ENCODE data around the gene CCDC47.

Gene CCDC47

DNA sequence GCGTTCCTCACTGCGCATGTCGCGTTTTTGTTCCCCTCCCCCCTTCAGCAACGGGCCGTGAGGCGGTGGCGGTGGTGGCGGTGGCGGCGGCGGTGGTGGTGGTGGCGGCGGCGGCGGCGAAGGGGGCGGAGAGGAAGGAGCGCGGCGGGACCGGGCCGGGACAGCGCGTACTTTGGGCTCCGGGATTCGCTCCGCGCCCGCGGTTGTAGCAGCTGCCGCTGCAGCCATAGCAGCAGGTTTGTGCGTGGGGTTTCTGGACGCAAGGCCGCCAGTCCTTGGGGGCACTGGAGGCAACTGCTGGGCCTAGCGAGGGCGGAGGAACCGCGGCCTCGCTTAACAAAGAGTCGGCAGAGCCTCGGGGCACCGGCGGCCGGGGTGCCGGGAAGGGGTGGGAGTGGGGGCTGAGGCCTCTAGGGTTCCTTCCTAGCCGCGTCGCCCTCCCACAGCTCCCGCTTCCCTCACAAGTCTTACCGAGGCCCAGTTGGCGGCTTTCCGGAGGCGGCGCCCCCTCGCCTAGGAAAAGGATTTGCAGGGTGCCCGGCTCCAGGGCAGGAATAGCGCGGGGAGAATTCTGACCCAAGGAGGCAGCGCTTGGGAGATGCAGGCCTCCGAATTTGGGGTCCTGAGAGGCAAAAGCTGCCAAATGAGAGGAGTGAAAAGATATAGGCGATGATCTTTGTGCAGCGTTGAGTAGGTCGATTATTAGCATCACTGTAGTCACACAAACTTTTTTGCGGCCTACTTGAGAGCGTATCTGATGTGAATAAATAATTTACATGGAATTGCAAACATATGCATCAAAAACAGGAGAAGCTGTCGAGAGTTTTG, 958 bp upstream of the CCDC47 start, which contains the start of gene DDX42:
Gene DDX42, plus strand, starts transcription at position 30 of the 828 bp plus-strand sequence. CDS start 12,880 bp downstream, outside the sequence.
- DNase-seq (ENCODE audit: low spot score in 2 of 2) (no peak), ATAC-seq (replicated peaks; ENCODE audit: extremely low read depth, poor library complexity, severe bottlenecking) (peak; percentile 17)
- peaks cover 36% of the 10 kb centered on the region for H3K36me3 Mint-ChIP-seq (ENCODE audit: insufficient read depth)
- no peaks in the 10 kb centered on the region for H3K9me3 Mint-ChIP-seq
- H3K27ac Mint-ChIP-seq (ENCODE audit: low read depth) = peak within 1 kb of the TSS; percentile 97
- peak within 1 kb of the TSS; percentile 99 for H3K4me3 Mint-ChIP-seq
- H3K27me3 Mint-ChIP-seq = no peaks in the 10 kb centered on the region
- H3K4me1 Mint-ChIP-seq = peaks cover 58% of the 10 kb centered on the region

DNA sequence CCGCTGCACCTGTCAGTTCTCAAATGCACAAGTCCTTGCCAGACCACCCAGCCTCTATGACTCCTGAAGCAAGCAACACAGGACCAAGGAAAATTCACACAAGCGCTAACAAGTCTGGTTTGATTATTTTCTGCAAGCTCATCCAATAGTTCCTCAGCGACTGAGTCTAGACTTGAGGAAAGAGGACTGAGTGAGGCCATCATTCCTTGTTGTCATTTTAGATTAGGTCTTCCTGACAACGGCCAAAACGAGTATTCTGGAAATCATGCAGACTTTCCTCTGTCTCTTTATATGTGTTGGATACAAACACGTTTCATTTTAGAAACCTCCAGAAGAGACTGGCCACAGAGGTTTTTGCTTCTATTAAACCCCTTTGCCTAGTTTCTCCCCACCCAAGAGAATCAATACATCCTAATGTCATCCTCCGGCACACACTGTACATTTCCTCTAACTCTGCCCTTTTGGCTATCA, 561 bp downstream of the CCDC47 start:
- Mint-ChIP-seq H3K27me3 (no peaks in the 10 kb centered on the region), H3K9me3 (no peaks in the 10 kb centered on the region), H3K27ac (ENCODE audit: low read depth) (peak overlapping the region; percentile 97), H3K36me3 (ENCODE audit: insufficient read depth) (peaks cover 32% of the 10 kb centered on the region), H3K4me1 (peaks cover 56% of the 10 kb centered on the region), H3K4me3 (peak overlapping the region; percentile 99)
- DNase-seq (ENCODE audit: low spot score in 2 of 2) = no peak
- ATAC-seq (replicated peaks; ENCODE audit: extremely low read depth, poor library complexity, severe bottlenecking) = no peak

- H3K27ac Mint-ChIP-seq (ENCODE audit: low read depth) = no peak overlapping the region
- H3K4me1 Mint-ChIP-seq = peaks cover 50% of the 10 kb centered on the region
- ATAC-seq (replicated peaks; ENCODE audit: extremely low read depth, poor library complexity, severe bottlenecking) (no peak), DNase-seq (ENCODE audit: low spot score in 2 of 2) (no peak)
- no peaks in the 10 kb centered on the region for H3K9me3 Mint-ChIP-seq
- no peak overlapping the region for H3K4me3 Mint-ChIP-seq
- H3K36me3 Mint-ChIP-seq (ENCODE audit: insufficient read depth) = peaks cover 34% of the 10 kb centered on the region
- H3K27me3 Mint-ChIP-seq = no peaks in the 10 kb centered on the region
These were observed 5.0 kb downstream of the CCDC47 start for GRCh38 chr17:63768433-63768832.

DNA sequence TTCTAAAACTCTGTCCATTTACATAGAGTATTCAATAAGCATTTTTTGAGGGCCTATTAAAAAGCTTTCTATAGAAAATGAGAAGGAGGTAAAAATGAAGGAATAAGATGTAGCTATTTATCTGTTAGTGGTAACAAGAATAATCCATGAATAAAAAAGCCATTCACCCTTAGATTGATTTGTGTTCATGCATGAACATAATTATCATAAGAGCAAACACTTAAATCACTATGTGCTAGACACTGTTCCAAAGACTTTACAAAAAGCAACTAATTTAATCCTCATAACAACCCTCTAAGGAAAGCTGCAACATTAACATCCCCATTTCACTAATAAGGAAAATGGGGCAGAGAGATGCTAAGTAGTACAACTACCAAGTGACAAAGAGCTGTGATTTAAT, 6.6 kb downstream of the CCDC47 start:
- Mint-ChIP-seq H3K4me3 (no peak overlapping the region), H3K4me1 (peaks cover 38% of the 10 kb centered on the region), H3K9me3 (no peaks in the 10 kb centered on the region), H3K27ac (ENCODE audit: low read depth) (no peak overlapping the region), H3K27me3 (no peaks in the 10 kb centered on the region), H3K36me3 (ENCODE audit: insufficient read depth) (peaks cover 42% of the 10 kb centered on the region)
- DNase-seq (ENCODE audit: low spot score in 2 of 2) (no peak), ATAC-seq (replicated peaks; ENCODE audit: extremely low read depth, poor library complexity, severe bottlenecking) (no peak)

GRCh38 chr17:63764716-63765115, 8.7 kb downstream of the CCDC47 start:
- no peaks in the 10 kb centered on the region for H3K9me3 Mint-ChIP-seq
- H3K36me3 Mint-ChIP-seq (ENCODE audit: insufficient read depth) = peaks cover 57% of the 10 kb centered on the region
- no peak overlapping the region for H3K4me3 Mint-ChIP-seq
- ATAC-seq (replicated peaks; ENCODE audit: extremely low read depth, poor library complexity, severe bottlenecking) = no peak
- DNase-seq (ENCODE audit: low spot score in 2 of 2) = no peak
- H3K4me1 Mint-ChIP-seq = peaks cover 28% of the 10 kb centered on the region
- H3K27ac Mint-ChIP-seq (ENCODE audit: low read depth) = no peak overlapping the region
- no peaks in the 10 kb centered on the region for H3K27me3 Mint-ChIP-seq

DNA sequence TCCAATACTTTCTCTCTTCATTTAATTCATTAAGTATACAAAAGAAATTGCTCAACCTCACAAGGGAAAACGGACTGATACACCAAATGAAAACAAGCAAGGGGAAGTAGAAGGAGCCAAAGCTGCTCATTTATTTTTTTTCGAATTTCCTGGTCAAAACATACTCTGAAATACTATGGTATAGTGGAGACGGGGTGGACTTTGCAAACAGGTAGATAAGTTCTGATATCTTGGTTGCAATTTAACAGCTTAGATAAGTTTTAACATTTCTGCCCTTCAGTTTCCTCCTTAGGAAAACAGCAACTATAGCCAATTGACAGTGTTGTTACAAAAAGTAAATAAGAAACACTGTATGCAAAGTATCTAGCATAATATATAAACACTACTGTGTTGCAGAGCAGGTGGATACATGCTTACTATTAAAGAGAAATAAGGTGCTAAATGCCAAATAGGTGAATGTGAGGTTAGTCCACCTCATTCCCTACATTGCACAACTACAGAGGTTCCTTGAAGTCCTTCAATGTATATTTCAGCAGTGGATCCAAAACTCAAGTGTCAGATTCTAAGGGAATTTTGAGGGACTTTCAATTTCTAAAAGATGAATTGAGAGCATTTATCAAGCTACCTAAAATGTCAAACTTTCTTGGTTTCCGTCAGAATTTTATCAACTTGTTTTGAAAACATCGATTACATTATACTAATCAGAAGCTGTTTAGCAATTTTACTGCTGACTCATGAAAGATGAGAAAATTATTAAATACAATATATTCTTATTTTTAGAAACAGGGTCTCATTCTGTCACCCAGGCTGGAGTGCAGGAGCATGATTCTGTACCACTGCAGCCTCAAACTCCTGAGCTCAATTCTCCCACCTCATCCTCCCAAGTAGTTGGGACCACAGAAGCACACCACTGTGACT, 11.0 kb downstream of the CCDC47 start:
- H3K4me1 Mint-ChIP-seq = peaks cover 16% of the 10 kb centered on the region
- ATAC-seq (replicated peaks; ENCODE audit: extremely low read depth, poor library complexity, severe bottlenecking) = no peak
- no peaks in the 10 kb centered on the region for H3K27me3 Mint-ChIP-seq
- no peak for DNase-seq (ENCODE audit: low spot score in 2 of 2)
- peaks cover 68% of the 10 kb centered on the region for H3K36me3 Mint-ChIP-seq (ENCODE audit: insufficient read depth)
- no peak overlapping the region for H3K4me3 Mint-ChIP-seq
- no peaks in the 10 kb centered on the region for H3K9me3 Mint-ChIP-seq
- H3K27ac Mint-ChIP-seq (ENCODE audit: low read depth) = no peak overlapping the region

- no peaks in the 10 kb centered on the region for H3K9me3 Mint-ChIP-seq
- no peak overlapping the region for H3K27ac Mint-ChIP-seq (ENCODE audit: low read depth)
- no peak overlapping the region for H3K4me3 Mint-ChIP-seq
- no peak for DNase-seq (ENCODE audit: low spot score in 2 of 2)
- no peaks in the 10 kb centered on the region for H3K27me3 Mint-ChIP-seq
- ATAC-seq (replicated peaks; ENCODE audit: extremely low read depth, poor library complexity, severe bottlenecking) = no peak
- H3K36me3 Mint-ChIP-seq (ENCODE audit: insufficient read depth) = peaks cover 76% of the 10 kb centered on the region
- H3K4me1 Mint-ChIP-seq = peaks cover 5% of the 10 kb centered on the region
These were observed 12.4 kb downstream of the CCDC47 start for GRCh38 chr17:63760771-63761539.

GRCh38 chr17:63758428-63758827, 15.0 kb downstream of the CCDC47 start:
- no peaks in the 10 kb centered on the region for H3K9me3 Mint-ChIP-seq
- no peak for ATAC-seq (replicated peaks; ENCODE audit: extremely low read depth, poor library complexity, severe bottlenecking)
- H3K4me1 Mint-ChIP-seq = no peaks in the 10 kb centered on the region
- peaks cover 74% of the 10 kb centered on the region for H3K36me3 Mint-ChIP-seq (ENCODE audit: insufficient read depth)
- H3K4me3 Mint-ChIP-seq = no peak overlapping the region
- no peak overlapping the region for H3K27ac Mint-ChIP-seq (ENCODE audit: low read depth)
- H3K27me3 Mint-ChIP-seq = no peaks in the 10 kb centered on the region
- no peak for DNase-seq (ENCODE audit: low spot score in 2 of 2)

GRCh38 chr17:63754046-63754445, 19.4 kb downstream of the CCDC47 start:
- Mint-ChIP-seq H3K27ac (ENCODE audit: low read depth) (no peak overlapping the region), H3K36me3 (ENCODE audit: insufficient read depth) (peaks cover 57% of the 10 kb centered on the region), H3K9me3 (no peaks in the 10 kb centered on the region), H3K27me3 (no peaks in the 10 kb centered on the region), H3K4me3 (no peak overlapping the region), H3K4me1 (peaks cover 7% of the 10 kb centered on the region)
- no peak for DNase-seq (ENCODE audit: low spot score in 2 of 2)
- ATAC-seq (replicated peaks; ENCODE audit: extremely low read depth, poor library complexity, severe bottlenecking) = no peak

GRCh38 chr17:63753215-63753614, 20.2 kb downstream of the CCDC47 start:
- no peak overlapping the region for H3K4me3 Mint-ChIP-seq
- H3K4me1 Mint-ChIP-seq = peaks cover 7% of the 10 kb centered on the region
- ATAC-seq (replicated peaks; ENCODE audit: extremely low read depth, poor library complexity, severe bottlenecking) (no peak), DNase-seq (ENCODE audit: low spot score in 2 of 2) (no peak)
- H3K36me3 Mint-ChIP-seq (ENCODE audit: insufficient read depth) = peaks cover 58% of the 10 kb centered on the region
- H3K27ac Mint-ChIP-seq (ENCODE audit: low read depth) = no peak overlapping the region
- no peaks in the 10 kb centered on the region for H3K9me3 Mint-ChIP-seq
- H3K27me3 Mint-ChIP-seq = no peaks in the 10 kb centered on the region

- Mint-ChIP-seq H3K4me3 (no peak overlapping the region), H3K4me1 (peaks cover 7% of the 10 kb centered on the region), H3K27me3 (no peaks in the 10 kb centered on the region), H3K27ac (ENCODE audit: low read depth) (no peak overlapping the region), H3K36me3 (ENCODE audit: insufficient read depth) (peaks cover 57% of the 10 kb centered on the region), H3K9me3 (no peaks in the 10 kb centered on the region)
- no peak for ATAC-seq (replicated peaks; ENCODE audit: extremely low read depth, poor library complexity, severe bottlenecking)
- no peak for DNase-seq (ENCODE audit: low spot score in 2 of 2)
These were observed 20.7 kb downstream of the CCDC47 start for GRCh38 chr17:63752707-63753106.

DNA sequence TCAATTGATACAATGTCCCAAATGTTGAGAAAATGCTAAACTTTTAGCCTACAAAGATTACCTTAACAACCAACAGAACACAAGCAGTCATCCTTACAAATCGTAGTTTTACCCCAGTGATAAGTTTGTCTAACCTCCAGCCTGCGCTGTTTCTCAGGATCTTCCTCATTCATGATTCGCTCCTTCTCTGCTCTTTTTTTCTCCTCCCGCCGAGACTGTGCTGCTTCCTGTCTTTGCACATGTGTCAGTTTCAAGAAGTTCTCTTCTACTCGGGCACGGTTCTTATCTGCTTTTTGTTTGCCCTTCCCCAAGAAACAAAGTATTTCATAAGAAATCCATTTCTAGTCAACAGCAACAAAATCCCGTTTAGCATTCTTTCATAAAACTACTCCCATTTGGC, 21.6 kb downstream of the CCDC47 start:
- Mint-ChIP-seq H3K36me3 (ENCODE audit: insufficient read depth) (peaks cover 57% of the 10 kb centered on the region), H3K9me3 (no peaks in the 10 kb centered on the region), H3K27me3 (no peaks in the 10 kb centered on the region), H3K4me1 (peaks cover 7% of the 10 kb centered on the region), H3K4me3 (peak overlapping the region; percentile 10), H3K27ac (ENCODE audit: low read depth) (peak overlapping the region; percentile 61)
- DNase-seq (ENCODE audit: low spot score in 2 of 2) = no peak
- peak; percentile 40 for ATAC-seq (replicated peaks; ENCODE audit: extremely low read depth, poor library complexity, severe bottlenecking)

Measured in central memory CD8-positive, alpha-beta T cell (primary cell).